Smooth muscle cell (in vitro differentiated cells): Measurements from ENCODE around the gene GPR132. TPM values are rescaled to one million over a fixed set of nuclear protein-coding genes. Genes with fewer than 3 reads are reported as not detected.

ENCODE experiments used
- DNase-seq: peaks from one replicate; lab custom pipeline; 2025; ENCODE audit not compliant: unreplicated experiment; lab: John Stamatoyannopoulos, UW
- H2AFZ ChIP-seq: fragments of 200-600 bp; sonication (generic); 2 replicates; pipeline ENCODE4 v1.6.0; 2016; ENCODE audit warnings: antibody characterized with exemption, low read depth, mild to moderate bottlenecking
- H3F3A ChIP-seq: fragments of 200-600 bp; sonication (generic); 2 replicates; pipeline ENCODE4 v1.6.0; 2017; ENCODE audit warnings: antibody characterized with exemption, low read depth
- H3K27ac ChIP-seq: fragments of 200-600 bp; sonication (generic); 2 replicates; pipeline ENCODE4 v1.5.1; 2016; ENCODE audit warnings: low read depth, mild to moderate bottlenecking
- H3K27me3 ChIP-seq: fragments of 200-600 bp; sonication (generic); 2 replicates; pipeline ENCODE4 v1.6.1; 2016; ENCODE audit warnings: low read depth, mild to moderate bottlenecking
- H3K36me3 ChIP-seq: fragments of 200-600 bp; sonication (generic); 2 replicates; pipeline ENCODE4 v1.5.1; 2016; ENCODE audit warnings: low read depth
- H3K4me1 ChIP-seq: fragments of 200-600 bp; sonication (generic); 2 replicates; pipeline ENCODE4 v1.5.1; 2016; ENCODE audit warnings: low read depth
- H3K4me2 ChIP-seq: fragments of 200-600 bp; sonication (generic); 2 replicates; pipeline ENCODE4 v1.6.0; 2016; ENCODE audit warnings: mild to moderate bottlenecking
- H3K4me3 ChIP-seq: fragments of 200-600 bp; sonication (generic); 2 replicates; pipeline ENCODE4 v1.5.1; 2016; ENCODE audit warnings: mild to moderate bottlenecking
- H3K79me2 ChIP-seq: fragments of 200-600 bp; sonication (generic); 2 replicates; pipeline ENCODE4 v1.6.0; 2016; ENCODE audit warnings: low read depth, mild to moderate bottlenecking
- H3K9ac ChIP-seq: fragments of 200-600 bp; sonication (generic); 2 replicates; pipeline ENCODE4 v1.6.0; 2016; ENCODE audit warnings: low read depth
- H3K9me3 ChIP-seq: fragments of 200-600 bp; sonication (generic); replicated peaks from 2 replicates; pipeline ENCODE4 v1.5.1; 2016; ENCODE audit warnings: low read depth
- H4K20me1 ChIP-seq: fragments of 200-600 bp; sonication (generic); 2 replicates; pipeline ENCODE4 v1.6.0; 2016; ENCODE audit warnings: low read depth
- WGBS: methylation state at CpG from one replicate; pipeline ENCODE4 v1.1.7; 2016; ENCODE audit warnings: low lambda C conversion rate; 5-methylcytosine and 5-hydroxymethylcytosine counted together
- polyA plus RNA-seq: library from polyadenylated mRNA; unstranded; fragments of >200 nt; fragmentation: Nextera tagmentation; extraction: Ambion mirVana; gene quantifications from 2 replicates; pipeline ENCODE4 v1.2.1, GENCODE V29; 2016
- total RNA-seq: library from RNA; depleted of rRNA; stranded (reverse); fragments of >200 nt; gene quantifications from 2 replicates; pipeline ENCODE4 v1.2.3, GENCODE V29; 2014
- TF ChIP-seq, protein P1 (sequence below): fragments of 200-600 bp; sonication (generic); IDR thresholded peaks from 2 replicates; pipeline ENCODE4 v1.5.1; 2017; ENCODE audit warnings: borderline replicate concordance, mild to moderate bottlenecking, antibody characterized with exemption; ENCODE audit not compliant: insufficient read depth, poor library complexity, severe bottlenecking

Gene GPR132
- total and polyA plus RNA-seq, 2 experiments from 2014 or later = 0.18 to 0.62 TPM

- no peak overlapping the region for H3K27ac ChIP-seq
- DNase-seq = no peak
- no peaks in the 10 kb centered on the region for H3F3A ChIP-seq
- no peaks in the 10 kb centered on the region for H3K36me3 ChIP-seq
- H3K9ac ChIP-seq = no peak overlapping the region
- no peak overlapping the region for H3K4me3 ChIP-seq
- no peak overlapping the region for H3K4me2 ChIP-seq
- 96% methylated on average over 17 of the region's 17 CpGs for WGBS
- H4K20me1 ChIP-seq = peaks cover 18% of the 10 kb centered on the region
- no peaks in the 10 kb centered on the region for H3K9me3 ChIP-seq
- no peaks in the 10 kb centered on the region for H3K79me2 ChIP-seq
- H2AFZ ChIP-seq = no peak overlapping the region
- H3K4me1 ChIP-seq = peaks cover 9% of the 10 kb centered on the region
- TF ChIP-seq, protein P1, sequence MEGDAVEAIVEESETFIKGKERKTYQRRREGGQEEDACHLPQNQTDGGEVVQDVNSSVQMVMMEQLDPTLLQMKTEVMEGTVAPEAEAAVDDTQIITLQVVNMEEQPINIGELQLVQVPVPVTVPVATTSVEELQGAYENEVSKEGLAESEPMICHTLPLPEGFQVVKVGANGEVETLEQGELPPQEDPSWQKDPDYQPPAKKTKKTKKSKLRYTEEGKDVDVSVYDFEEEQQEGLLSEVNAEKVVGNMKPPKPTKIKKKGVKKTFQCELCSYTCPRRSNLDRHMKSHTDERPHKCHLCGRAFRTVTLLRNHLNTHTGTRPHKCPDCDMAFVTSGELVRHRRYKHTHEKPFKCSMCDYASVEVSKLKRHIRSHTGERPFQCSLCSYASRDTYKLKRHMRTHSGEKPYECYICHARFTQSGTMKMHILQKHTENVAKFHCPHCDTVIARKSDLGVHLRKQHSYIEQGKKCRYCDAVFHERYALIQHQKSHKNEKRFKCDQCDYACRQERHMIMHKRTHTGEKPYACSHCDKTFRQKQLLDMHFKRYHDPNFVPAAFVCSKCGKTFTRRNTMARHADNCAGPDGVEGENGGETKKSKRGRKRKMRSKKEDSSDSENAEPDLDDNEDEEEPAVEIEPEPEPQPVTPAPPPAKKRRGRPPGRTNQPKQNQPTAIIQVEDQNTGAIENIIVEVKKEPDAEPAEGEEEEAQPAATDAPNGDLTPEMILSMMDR = no peak
- no peaks in the 10 kb centered on the region for H3K27me3 ChIP-seq
Observed at GRCh38 chr14:105080161-105080560, 14.9 kb upstream of the GPR132 start.

GRCh38 chr14:105078294-105078693, 13.1 kb upstream of the GPR132 start:
- TF ChIP-seq, protein P1 = no peak
- Histone ChIP-seq H3K4me3 (no peak overlapping the region), H3K4me2 (no peak overlapping the region), H3K9me3 (no peaks in the 10 kb centered on the region), H3F3A (no peaks in the 10 kb centered on the region), H3K79me2 (no peaks in the 10 kb centered on the region), H3K36me3 (no peaks in the 10 kb centered on the region), H3K9ac (no peak overlapping the region), H3K4me1 (peaks cover 9% of the 10 kb centered on the region), H3K27me3 (no peaks in the 10 kb centered on the region), H3K27ac (no peak overlapping the region), H4K20me1 (peaks cover 5% of the 10 kb centered on the region), H2AFZ (no peak overlapping the region)
- WGBS = 100% methylated on average over 1 of the region's 1 CpG
- DNase-seq = no peak

GRCh38 chr14:105077649-105077995, 12.4 kb upstream of the GPR132 start:
- Histone ChIP-seq H3K4me2 (no peak overlapping the region), H3K4me3 (no peak overlapping the region), H4K20me1 (peaks cover 5% of the 10 kb centered on the region), H3K9me3 (no peaks in the 10 kb centered on the region), H3K27me3 (no peaks in the 10 kb centered on the region), H3K27ac (no peak overlapping the region), H2AFZ (no peak overlapping the region), H3K36me3 (no peaks in the 10 kb centered on the region), H3K9ac (no peak overlapping the region), H3K4me1 (peaks cover 9% of the 10 kb centered on the region), H3K79me2 (no peaks in the 10 kb centered on the region), H3F3A (no peaks in the 10 kb centered on the region)
- TF ChIP-seq, protein P1 = no peak
- DNase-seq = no peak
- 83% methylated on average over 8 of the region's 8 CpGs for WGBS

GRCh38 chr14:105076805-105077648, 11.8 kb upstream of the GPR132 start:
- peaks cover 9% of the 10 kb centered on the region for H3K4me1 ChIP-seq
- no peaks in the 10 kb centered on the region for H3K9me3 ChIP-seq
- no peak overlapping the region for H3K9ac ChIP-seq
- no peaks in the 10 kb centered on the region for H3K36me3 ChIP-seq
- H3K27me3 ChIP-seq = no peaks in the 10 kb centered on the region
- no peak overlapping the region for H2AFZ ChIP-seq
- H3K4me2 ChIP-seq = no peak overlapping the region
- peaks cover 2% of the 10 kb centered on the region for H4K20me1 ChIP-seq
- no peak overlapping the region for H3K27ac ChIP-seq
- no peaks in the 10 kb centered on the region for H3F3A ChIP-seq
- 94% methylated on average over 14 of the region's 18 CpGs for WGBS
- DNase-seq = no peak
- H3K4me3 ChIP-seq = no peak overlapping the region
- TF ChIP-seq, protein P1 = no peak
- H3K79me2 ChIP-seq = no peaks in the 10 kb centered on the region
